OCI-LY1 (cell line): ENCODE results near the gene GJD3.

Source experiments
- H2AFZ ChIP-seq: fragments of 200-600 bp; sonication (generic), shearing (Covaris generic); 2 replicates; pipeline ENCODE4 v1.6.0; 2014; ENCODE audit warnings: antibody characterized with exemption, mild to moderate bottlenecking, low read length
- H3F3A ChIP-seq: fragments of 200-600 bp; sonication (generic), shearing (Covaris generic); 2 replicates; pipeline ENCODE4 v1.6.0; 2014; ENCODE audit warnings: mild to moderate bottlenecking, antibody characterized with exemption, low read length, moderate library complexity; ENCODE audit not compliant: insufficient read depth
- H3K27ac ChIP-seq: fragments of 200-600 bp; sonication (generic); 2 replicates; pipeline ENCODE4 v1.5.1; 2014; ENCODE audit warnings: low read length, mixed run types, mild to moderate bottlenecking, low read depth; ENCODE audit not compliant: poor library complexity, severe bottlenecking
- H3K27me3 ChIP-seq: fragments of 200-600 bp; sonication (generic); 2 replicates; pipeline ENCODE4 v1.6.0; 2014; ENCODE audit warnings: antibody characterized with exemption, mild to moderate bottlenecking, low read length, moderate library complexity; ENCODE audit not compliant: insufficient read depth
- H3K36me3 ChIP-seq: fragments of 200-600 bp; sonication (generic); 2 replicates; pipeline ENCODE4 v1.6.1; 2014; ENCODE audit warnings: mild to moderate bottlenecking, antibody characterized with exemption, low read length, moderate library complexity, mixed read lengths; ENCODE audit not compliant: insufficient read depth
- H3K4me1 ChIP-seq: fragments of 200-600 bp; sonication (generic); 2 replicates; pipeline ENCODE4 v1.5.1; 2014; ENCODE audit warnings: mild to moderate bottlenecking, low read length, moderate library complexity; ENCODE audit not compliant: insufficient read depth, severe bottlenecking
- H3K4me2 ChIP-seq: fragments of 200-600 bp; sonication (generic), shearing (Covaris generic); 2 replicates; pipeline ENCODE4 v1.6.1; 2014; ENCODE audit warnings: low read length
- H3K4me3 ChIP-seq: fragments of 200-600 bp; sonication (generic); 2 replicates; pipeline ENCODE4 v1.5.1; 2014; ENCODE audit warnings: low read length, low read depth, mild to moderate bottlenecking, mixed read lengths; ENCODE audit not compliant: poor library complexity, severe bottlenecking
- H3K79me2 ChIP-seq: fragments of 200-600 bp; shearing (Covaris generic); 2 replicates; pipeline ENCODE4 v1.6.1; 2016; ENCODE audit warnings: mixed run types, low read length, mixed read lengths; ENCODE audit not compliant: insufficient read depth
- H3K9ac ChIP-seq: fragments of 200-600 bp; sonication (generic), shearing (Covaris generic); 2 replicates; pipeline ENCODE4 v1.6.1; 2014; ENCODE audit warnings: mild to moderate bottlenecking, low read length, mixed read lengths
- H3K9me2 ChIP-seq: fragments of 200-600 bp; sonication (generic), shearing (Covaris generic); 2 replicates; pipeline ENCODE4 v1.6.1; 2014; ENCODE audit warnings: low read depth, mild to moderate bottlenecking, low read length, mixed read lengths
- H3K9me3 ChIP-seq: fragments of 200-600 bp; shearing (Covaris generic); 2 replicates; pipeline ENCODE4 v1.6.1; 2014; ENCODE audit warnings: low read length, mixed read lengths
- H4K20me1 ChIP-seq: fragments of 200-600 bp; sonication (generic), shearing (Covaris generic); 2 replicates; pipeline ENCODE4 v1.6.0; 2016; ENCODE audit warnings: mild to moderate bottlenecking, low read length; ENCODE audit not compliant: insufficient read depth
- EZH2 ChIP-seq: fragments of 200-600 bp; sonication (generic), shearing (Covaris generic); IDR thresholded peaks from 2 replicates; pipeline ENCODE4 v1.8.0; 2017; ENCODE audit warnings: borderline replicate concordance, mixed run types, mild to moderate bottlenecking, antibody characterized with exemption, low read length, moderate library complexity, mixed read lengths
- TF ChIP-seq, protein P1 (sequence below): fragments of 200-600 bp; sonication (generic), shearing (Covaris generic); IDR thresholded peaks from 2 replicates; pipeline ENCODE4 v1.5.1; 2017; ENCODE audit warnings: mild to moderate bottlenecking, antibody characterized with exemption, low read length, moderate library complexity, mixed read lengths

GJD3 gene

DNA sequence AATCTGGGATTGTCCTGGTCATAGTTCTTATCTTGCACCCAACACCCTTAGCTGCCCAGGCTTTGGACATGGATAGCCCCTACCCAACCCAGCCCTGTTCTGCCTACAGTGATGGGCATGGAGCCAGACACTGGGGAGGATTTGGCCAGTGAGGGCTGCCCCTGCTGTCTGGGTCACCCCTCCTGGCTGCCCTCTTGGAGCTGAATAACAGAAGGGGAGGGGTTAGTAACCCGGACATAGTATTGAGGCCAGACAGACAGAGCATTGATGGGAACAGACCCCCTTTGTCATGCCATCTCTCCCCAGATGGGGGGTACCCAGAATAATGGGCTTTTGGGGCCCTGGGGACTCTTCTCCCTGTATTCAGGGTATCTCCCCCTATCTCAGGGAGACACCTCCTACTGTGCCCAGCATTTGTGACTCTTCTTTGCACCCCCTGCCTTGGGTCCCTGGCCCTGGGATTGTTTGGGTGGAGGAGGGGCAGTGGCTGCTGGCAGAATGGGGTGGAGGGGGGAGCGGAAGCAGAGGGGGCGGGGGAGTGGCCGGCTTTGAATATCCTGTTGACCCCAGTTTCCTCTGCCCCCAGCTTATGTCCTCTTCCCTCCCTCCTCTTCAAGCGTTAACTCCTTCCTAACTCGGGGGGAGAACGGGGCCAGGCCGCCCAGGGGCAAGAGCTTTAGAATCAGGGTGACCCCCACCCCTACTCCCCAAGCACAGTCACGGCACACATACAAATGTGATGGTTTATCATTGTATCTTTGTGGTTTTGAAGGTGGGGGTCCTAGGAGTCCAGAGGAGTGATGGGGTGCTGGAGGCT, 17.0 kb downstream of the GJD3 start:
- H3K79me2 ChIP-seq, result no peaks in the 10 kb centered on the region
- no peak overlapping the region for H3K4me3 ChIP-seq
- peaks cover 8% of the 10 kb centered on the region for H3K4me1 ChIP-seq
- H3K27ac ChIP-seq, result no peak overlapping the region
- no peaks in the 10 kb centered on the region for H3K36me3 ChIP-seq
- no peak overlapping the region for H2AFZ ChIP-seq
- no peaks in the 10 kb centered on the region for H3K9me2 ChIP-seq
- no peaks in the 10 kb centered on the region for H4K20me1 ChIP-seq
- peaks cover 10% of the 10 kb centered on the region for H3K27me3 ChIP-seq
- H3F3A ChIP-seq, result no peaks in the 10 kb centered on the region
- TF ChIP-seq, protein P1, sequence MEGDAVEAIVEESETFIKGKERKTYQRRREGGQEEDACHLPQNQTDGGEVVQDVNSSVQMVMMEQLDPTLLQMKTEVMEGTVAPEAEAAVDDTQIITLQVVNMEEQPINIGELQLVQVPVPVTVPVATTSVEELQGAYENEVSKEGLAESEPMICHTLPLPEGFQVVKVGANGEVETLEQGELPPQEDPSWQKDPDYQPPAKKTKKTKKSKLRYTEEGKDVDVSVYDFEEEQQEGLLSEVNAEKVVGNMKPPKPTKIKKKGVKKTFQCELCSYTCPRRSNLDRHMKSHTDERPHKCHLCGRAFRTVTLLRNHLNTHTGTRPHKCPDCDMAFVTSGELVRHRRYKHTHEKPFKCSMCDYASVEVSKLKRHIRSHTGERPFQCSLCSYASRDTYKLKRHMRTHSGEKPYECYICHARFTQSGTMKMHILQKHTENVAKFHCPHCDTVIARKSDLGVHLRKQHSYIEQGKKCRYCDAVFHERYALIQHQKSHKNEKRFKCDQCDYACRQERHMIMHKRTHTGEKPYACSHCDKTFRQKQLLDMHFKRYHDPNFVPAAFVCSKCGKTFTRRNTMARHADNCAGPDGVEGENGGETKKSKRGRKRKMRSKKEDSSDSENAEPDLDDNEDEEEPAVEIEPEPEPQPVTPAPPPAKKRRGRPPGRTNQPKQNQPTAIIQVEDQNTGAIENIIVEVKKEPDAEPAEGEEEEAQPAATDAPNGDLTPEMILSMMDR, result no peak
- no peak for TF ChIP-seq EZH2
- H3K9ac ChIP-seq, result no peak overlapping the region
- no peak overlapping the region for H3K4me2 ChIP-seq
- no peaks in the 10 kb centered on the region for H3K9me3 ChIP-seq

DNA sequence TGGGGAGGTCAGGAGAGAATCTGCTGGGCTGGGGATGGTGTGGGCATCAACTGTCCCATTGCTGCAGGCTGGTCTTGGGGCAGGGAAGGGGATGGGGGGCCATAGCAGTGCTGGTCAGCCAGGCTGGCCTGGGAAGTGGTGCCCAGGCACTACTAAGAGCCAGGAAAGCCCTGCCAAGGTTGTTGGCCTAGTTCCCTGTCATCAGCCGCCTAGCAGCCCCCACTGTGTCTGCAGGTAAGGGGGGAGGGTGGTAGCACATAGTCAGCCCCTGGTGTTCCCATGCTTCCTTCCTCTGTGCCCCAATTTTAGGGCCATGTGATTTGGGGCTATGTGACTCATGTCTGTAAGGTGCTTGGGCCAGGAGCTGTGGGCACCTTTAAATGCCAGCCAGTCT, 17.8 kb downstream of the GJD3 start:
- Histone ChIP-seq H3K4me3 (no peak overlapping the region), H3K79me2 (no peaks in the 10 kb centered on the region), H3K4me2 (no peak overlapping the region), H3K36me3 (no peaks in the 10 kb centered on the region), H3F3A (no peaks in the 10 kb centered on the region), H3K4me1 (peaks cover 16% of the 10 kb centered on the region), H3K27ac (no peak overlapping the region), H3K9ac (no peak overlapping the region), H2AFZ (no peak overlapping the region), H3K9me2 (no peaks in the 10 kb centered on the region), H3K27me3 (peaks cover 5% of the 10 kb centered on the region; the same call in 1 of the 2 replicates), H3K9me3 (no peaks in the 10 kb centered on the region), H4K20me1 (no peaks in the 10 kb centered on the region)
- TF ChIP-seq EZH2, result no peak
- TF ChIP-seq, protein P1, result no peak

DNA sequence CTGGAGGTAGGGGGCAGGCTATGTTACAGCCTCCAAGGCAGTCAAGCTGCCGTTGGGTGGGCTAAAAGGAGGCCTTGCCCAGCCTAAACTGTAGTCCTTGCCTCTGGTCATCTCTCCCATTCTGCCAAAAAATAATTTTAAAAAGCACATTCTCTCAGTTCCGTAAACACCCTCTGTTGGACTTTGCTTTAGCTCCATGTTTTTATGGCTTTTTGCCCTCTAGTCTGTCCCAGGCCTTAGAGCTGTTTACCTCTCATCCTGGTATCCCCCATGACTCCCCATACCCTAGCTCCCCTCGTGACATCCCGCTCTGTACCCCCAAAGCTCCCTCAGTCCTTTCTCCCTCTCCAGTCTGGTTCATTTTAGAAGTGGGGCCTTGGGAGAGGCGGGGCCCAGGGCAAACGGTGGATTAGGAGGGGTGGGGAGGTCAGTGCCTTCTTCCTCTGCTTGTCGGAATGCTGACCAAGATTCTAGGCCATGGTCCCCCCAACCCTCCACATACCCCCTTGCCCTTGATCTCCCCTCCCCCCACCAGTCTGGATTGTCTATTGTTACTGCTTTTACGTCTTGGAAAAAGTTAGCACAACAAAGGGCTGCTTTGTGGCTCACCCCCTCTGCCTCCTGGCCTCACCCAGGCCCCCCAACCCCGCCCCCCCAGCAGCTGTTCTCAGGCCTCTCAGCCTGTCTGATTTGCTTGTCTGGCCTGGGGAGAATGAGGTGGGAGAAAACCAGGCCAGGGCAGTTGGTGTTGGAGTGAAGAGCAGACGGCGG, 18.4 kb downstream of the GJD3 start:
- TF ChIP-seq, protein P1, result no peak
- TF ChIP-seq EZH2, result no peak
- peaks cover 17% of the 10 kb centered on the region for H3K4me1 ChIP-seq
- H3K79me2 ChIP-seq, result no peaks in the 10 kb centered on the region
- H4K20me1 ChIP-seq, result no peaks in the 10 kb centered on the region
- H3K4me2 ChIP-seq, result no peak overlapping the region
- peaks cover 5% of the 10 kb centered on the region; the same call in 1 of the 2 replicates for H3K27me3 ChIP-seq
- H3K36me3 ChIP-seq, result no peaks in the 10 kb centered on the region
- H3K9me3 ChIP-seq, result no peaks in the 10 kb centered on the region
- H3K27ac ChIP-seq, result no peak overlapping the region
- H3K4me3 ChIP-seq, result no peak overlapping the region
- H3K9ac ChIP-seq, result no peak overlapping the region
- no peak overlapping the region for H2AFZ ChIP-seq
- H3K9me2 ChIP-seq, result no peaks in the 10 kb centered on the region
- no peaks in the 10 kb centered on the region for H3F3A ChIP-seq
